Memory B cell (primary cell): ENCODE data around the gene LPIN1.
A peak's percentile ranks its signal among the peaks of the same experiment; 100 is the strongest.
"Not testable (repeated sequence)": the region's sequence is repeated elsewhere in the genome, so short reads cannot be mapped to it uniquely, and the experiment has no call there.

ENCODE experiments used
- ATAC-seq: fragments of 150-1000 bp; cut with Tn5 transposase; 2 replicates; pipeline ENCODE4 v1.10.0; 2021; ENCODE audit warnings: low read depth, mild to moderate bottlenecking, moderate library complexity
- DNase-seq, 2 donors: peaks; one replicate each; pipeline ENCODE4 v3.0.0; 2022; ENCODE audit warnings: low spot score in 2 of 2
- H3K27ac Mint-ChIP-seq: one replicate; pipeline ENCODE4 v1.8.0; 2022; ENCODE audit warnings: mild to moderate bottlenecking, moderate library complexity, mixed read lengths
- H3K27me3 Mint-ChIP-seq: one replicate; pipeline ENCODE4 v1.8.0; 2022; ENCODE audit warnings: mixed read lengths
- H3K36me3 Mint-ChIP-seq: one replicate; pipeline ENCODE4 v1.8.0; 2022; ENCODE audit warnings: mild to moderate bottlenecking, mixed read lengths
- H3K4me1 Mint-ChIP-seq: one replicate; pipeline ENCODE4 v1.8.0; 2022; ENCODE audit warnings: mixed read lengths
- H3K4me3 Mint-ChIP-seq: one replicate; pipeline ENCODE4 v1.8.0; 2022; ENCODE audit warnings: mild to moderate bottlenecking, moderate library complexity, mixed read lengths
- H3K9me3 Mint-ChIP-seq: one replicate; pipeline ENCODE4 v1.8.0; 2022; ENCODE audit warnings: mixed read lengths

Gene LPIN1

GRCh38 chr2:11816935-11817334 lies 70.5 kb downstream of the LPIN1 start:
- not testable (repeated sequence) for DNase-seq, H3K4me1 Mint-ChIP-seq, H3K27me3 Mint-ChIP-seq, ATAC-seq, H3K27ac Mint-ChIP-seq, H3K9me3 Mint-ChIP-seq, H3K4me3 Mint-ChIP-seq
- H3K36me3 Mint-ChIP-seq, result peaks cover 49% of the 10 kb centered on the region

GRCh38 chr2:11819235-11819729 lies 72.8 kb downstream of the LPIN1 start:
- H3K27ac Mint-ChIP-seq, result no peak overlapping the region
- ATAC-seq, result no peak
- peaks cover 38% of the 10 kb centered on the region for H3K36me3 Mint-ChIP-seq
- H3K27me3 Mint-ChIP-seq, result no peaks in the 10 kb centered on the region
- no peak for DNase-seq
- no peak overlapping the region for H3K4me3 Mint-ChIP-seq
- peaks cover 6% of the 10 kb centered on the region for H3K4me1 Mint-ChIP-seq
- no peaks in the 10 kb centered on the region for H3K9me3 Mint-ChIP-seq

GRCh38 chr2:11820650-11821049 lies 74.2 kb downstream of the LPIN1 start:
- H3K27me3 Mint-ChIP-seq, result no peaks in the 10 kb centered on the region
- H3K9me3 Mint-ChIP-seq, result no peaks in the 10 kb centered on the region
- no peak overlapping the region for H3K27ac Mint-ChIP-seq
- H3K4me3 Mint-ChIP-seq, result no peak overlapping the region
- ATAC-seq, result no peak
- peaks cover 6% of the 10 kb centered on the region for H3K4me1 Mint-ChIP-seq
- no peak for DNase-seq
- H3K36me3 Mint-ChIP-seq, result peaks cover 32% of the 10 kb centered on the region

- DNase-seq, result no peak
- Mint-ChIP-seq H3K27ac (no peak overlapping the region), H3K4me3 (no peak overlapping the region)
Observed at GRCh38 chr2:11821705-11822104, 75.3 kb downstream of the LPIN1 start.

GRCh38 chr2:11822359-11822745 lies 75.9 kb downstream of the LPIN1 start:
- not testable (repeated sequence) for ATAC-seq, H3K4me3 Mint-ChIP-seq, DNase-seq, H3K9me3 Mint-ChIP-seq, H3K27me3 Mint-ChIP-seq, H3K4me1 Mint-ChIP-seq
- H3K27ac Mint-ChIP-seq, result peak overlapping the region; percentile 78
- H3K36me3 Mint-ChIP-seq, result peaks cover 21% of the 10 kb centered on the region

More at GRCh38 chr2:11821705-11822104, 75.3 kb downstream of the LPIN1 start:
- Mint-ChIP-seq H3K36me3 (peaks cover 26% of the 10 kb centered on the region), H3K27me3 (no peaks in the 10 kb centered on the region), H3K9me3 (no peaks in the 10 kb centered on the region), H3K4me1 (peaks cover 6% of the 10 kb centered on the region)
- no peak for ATAC-seq

- Mint-ChIP-seq H3K27me3 (no peaks in the 10 kb centered on the region), H3K4me3 (peak overlapping the region; percentile 69), H3K27ac (peak overlapping the region; percentile 78), H3K4me1 (peaks cover 8% of the 10 kb centered on the region), H3K36me3 (peaks cover 21% of the 10 kb centered on the region), H3K9me3 (no peaks in the 10 kb centered on the region)
- ATAC-seq (no peak), DNase-seq (no peak)
Observed at GRCh38 chr2:11822746-11823451, 76.5 kb downstream of the LPIN1 start.

GRCh38 chr2:11824901-11825828 lies 78.7 kb downstream of the LPIN1 start:
- peaks cover 18% of the 10 kb centered on the region for H3K4me1 Mint-ChIP-seq
- ATAC-seq, result no peak
- H3K27ac Mint-ChIP-seq, result no peak overlapping the region
- DNase-seq, result no peak
- no peak overlapping the region for H3K4me3 Mint-ChIP-seq
- no peaks in the 10 kb centered on the region for H3K9me3 Mint-ChIP-seq
- peaks cover 13% of the 10 kb centered on the region for H3K36me3 Mint-ChIP-seq
- H3K27me3 Mint-ChIP-seq, result no peaks in the 10 kb centered on the region

- peaks cover 36% of the 10 kb centered on the region for H3K4me1 Mint-ChIP-seq
- no peaks in the 10 kb centered on the region for H3K27me3 Mint-ChIP-seq
- H3K27ac Mint-ChIP-seq, result no peak overlapping the region
- H3K4me3 Mint-ChIP-seq, result no peak overlapping the region
- H3K9me3 Mint-ChIP-seq, result no peaks in the 10 kb centered on the region
- H3K36me3 Mint-ChIP-seq, result peaks cover 10% of the 10 kb centered on the region
- no peak for ATAC-seq
- no peak for DNase-seq
Observed at GRCh38 chr2:11827547-11827946, 81.1 kb downstream of the LPIN1 start.

GRCh38 chr2:11828933-11829323 lies 82.5 kb downstream of the LPIN1 start:
- peaks cover 10% of the 10 kb centered on the region for H3K36me3 Mint-ChIP-seq
- ATAC-seq, result no peak
- H3K9me3 Mint-ChIP-seq, result no peaks in the 10 kb centered on the region
- H3K4me3 Mint-ChIP-seq, result peak overlapping the region; percentile 69
- peaks cover 37% of the 10 kb centered on the region for H3K4me1 Mint-ChIP-seq
- peak overlapping the region; percentile 62 for H3K27ac Mint-ChIP-seq
- no peak for DNase-seq
- no peaks in the 10 kb centered on the region for H3K27me3 Mint-ChIP-seq

GRCh38 chr2:11829324-11829946 lies 83.0 kb downstream of the LPIN1 start:
- peak; percentile 61 for ATAC-seq
- Mint-ChIP-seq H3K4me3 (peak overlapping the region; percentile 69), H3K36me3 (peaks cover 7% of the 10 kb centered on the region), H3K9me3 (peaks cover under 1% of the 10 kb centered on the region), H3K4me1 (peaks cover 37% of the 10 kb centered on the region), H3K27me3 (no peaks in the 10 kb centered on the region), H3K27ac (peak overlapping the region; percentile 62)
- peak; percentile 28 to 32 for DNase-seq

GRCh38 chr2:11829947-11830707 lies 83.7 kb downstream of the LPIN1 start:
- peaks cover 4% of the 10 kb centered on the region for H3K36me3 Mint-ChIP-seq
- H3K9me3 Mint-ChIP-seq, result peaks cover 5% of the 10 kb centered on the region
- peak in 1 of 2 donors; percentile 16 for DNase-seq
- H3K4me3 Mint-ChIP-seq, result peak overlapping the region; percentile 69
- H3K4me1 Mint-ChIP-seq, result peaks cover 37% of the 10 kb centered on the region
- H3K27ac Mint-ChIP-seq, result peak overlapping the region; percentile 62
- no peaks in the 10 kb centered on the region for H3K27me3 Mint-ChIP-seq
- peak; percentile 40 for ATAC-seq

- H3K4me1 Mint-ChIP-seq, result peaks cover 37% of the 10 kb centered on the region
Observed at GRCh38 chr2:11830708-11831301, 84.4 kb downstream of the LPIN1 start.

GRCh38 chr2:11831415-11831814 lies 85.0 kb downstream of the LPIN1 start:
- H3K4me3 Mint-ChIP-seq, result no peak overlapping the region
- H3K4me1 Mint-ChIP-seq, result peaks cover 37% of the 10 kb centered on the region
- ATAC-seq (no peak), DNase-seq (no peak)
- H3K36me3 Mint-ChIP-seq, result peaks cover 3% of the 10 kb centered on the region
- H3K9me3 Mint-ChIP-seq, result peaks cover 5% of the 10 kb centered on the region
- H3K27me3 Mint-ChIP-seq, result no peaks in the 10 kb centered on the region
- no peak overlapping the region for H3K27ac Mint-ChIP-seq

More at GRCh38 chr2:11830708-11831301, 84.4 kb downstream of the LPIN1 start:
- Mint-ChIP-seq H3K27ac (peak overlapping the region; percentile 62), H3K9me3 (peaks cover 5% of the 10 kb centered on the region), H3K4me3 (peak overlapping the region; percentile 69), H3K27me3 (no peaks in the 10 kb centered on the region), H3K36me3 (peaks cover 4% of the 10 kb centered on the region)
- DNase-seq, result no peak
- ATAC-seq, result no peak
